T-cell (primary cell): ENCODE results near the gene IL12A. TPM values are rescaled to one million over a fixed set of nuclear protein-coding genes. Genes with fewer than 3 reads are reported as not detected.
A peak's percentile ranks its signal among the peaks of the same experiment; 100 is the strongest.

ENCODE experiments used
- ATAC-seq, 4 experiments: fragments of 200-7000 bp in 3 of 4; fragments of 150-1000 bp in 1 of 4; cut with Tn5 transposase; replicated peaks in 1 of 4; 1 replicate in 3 of 4; 2 replicates in 1 of 4; pipeline ENCODE4 v1.10.0; 2021; ENCODE audit warnings: moderate library complexity in 3 of 4, mild to moderate bottlenecking in 2 of 4, moderate number of reproducible peaks in 1 of 4
- CTCF ChIA-PET, 2 donors: fragments of 300-600 bp; sonication (Branson Sonifier 250); formaldehyde crosslinking; loops; one replicate each; lab custom pipeline; 2022; ENCODE audit warnings: antibody characterized with exemption in 2 of 2; lab: Charles Lee
- POLR2A ChIA-PET, 2 donors: fragments of 300-600 bp; sonication (Branson Sonifier 250); formaldehyde crosslinking; loops; one replicate each; lab custom pipeline; 2022; ENCODE audit warnings: antibody characterized with exemption in 2 of 2; lab: Charles Lee
- DNase-seq, 35 experiments: peaks; one replicate each; pipeline versions ENCODE4 v3.0.0 to v3.0.0-alpha.2; 2013 to 2023
- H3K27ac ChIP-seq: one replicate; pipeline ENCODE4 v1.5.1; 2013; ENCODE audit warnings: low read length
- H3K27me3 ChIP-seq, 2 experiments: replicated peaks in 1 of 2; 1 replicate in 1 of 2; 2 replicates in 1 of 2; pipeline versions ENCODE4 v1.6.1 to v1.7.0; 2013; ENCODE audit warnings: low read length in 1 of 2, mixed read lengths in 1 of 2; ENCODE audit not compliant: control insufficient read depth in 2 of 2, insufficient read depth in 2 of 2; ENCODE audit errors: extremely low read depth in 1 of 2
- H3K36me3 ChIP-seq, 2 donors: 1 replicate in 1 of 2; 2 replicates in 1 of 2; pipeline versions ENCODE4 v1.6.1 to v1.7.0; 2013; ENCODE audit warnings: low read length in 1 of 2; ENCODE audit not compliant: control insufficient read depth in 2 of 2, insufficient read depth in 1 of 2; ENCODE audit errors: extremely low read depth in 1 of 2
- H3K4me1 ChIP-seq, 2 experiments: 1 replicate in 1 of 2; 2 replicates in 1 of 2; pipeline versions ENCODE4 v1.6.1 to v1.7.0; 2013; ENCODE audit warnings: low read length in 2 of 2, mixed read lengths in 1 of 2; ENCODE audit not compliant: insufficient read depth in 2 of 2, control insufficient read depth in 1 of 2; ENCODE audit errors: extremely low read depth in 1 of 2
- H3K4me3 ChIP-seq, 2 donors: 1 replicate in 1 of 2; 2 replicates in 1 of 2; pipeline versions ENCODE4 v1.5.1 to v1.7.0; 2013; ENCODE audit warnings: mild to moderate bottlenecking in 2 of 2, low read length in 1 of 2, moderate library complexity in 1 of 2; ENCODE audit not compliant: control insufficient read depth in 1 of 2; ENCODE audit errors: extremely low read depth in 1 of 2
- H3K9me3 ChIP-seq: 2 replicates; pipeline ENCODE4 v1.7.0; 2013
- H3K27ac Mint-ChIP-seq, 2 donors: one replicate each; pipeline ENCODE4 v1.8.0; 2020 to 2021; ENCODE audit warnings: mild to moderate bottlenecking in 2 of 2, mixed read lengths in 2 of 2
- H3K27me3 Mint-ChIP-seq, 2 donors: one replicate each; pipeline ENCODE4 v1.8.0; 2021 to 2022; ENCODE audit warnings: mixed read lengths in 2 of 2
- H3K36me3 Mint-ChIP-seq: one replicate; pipeline ENCODE4 v1.8.0; 2021; ENCODE audit warnings: mixed read lengths
- H3K4me1 Mint-ChIP-seq, 3 donors: one replicate each; pipeline ENCODE4 v1.8.0; 2020 to 2022; ENCODE audit warnings: mixed read lengths in 3 of 3, mild to moderate bottlenecking in 1 of 3
- H3K4me3 Mint-ChIP-seq, 3 donors: one replicate each; pipeline ENCODE4 v1.8.0; 2020 to 2022; ENCODE audit warnings: mild to moderate bottlenecking in 3 of 3, mixed read lengths in 3 of 3, moderate library complexity in 3 of 3
- H3K9me3 Mint-ChIP-seq, 3 donors: one replicate each; pipeline ENCODE4 v1.8.0; 2020 to 2022; ENCODE audit warnings: mixed read lengths in 3 of 3
- WGBS: methylation state at CpG from one replicate; pipeline ENCODE4 v1.1.5; 2013; ENCODE audit warnings: missing lambda C conversion rate; ENCODE audit not compliant: insufficient coverage; 5-methylcytosine and 5-hydroxymethylcytosine counted together
- total RNA-seq, 35 experiments: library from RNA in 6 of 35; stranded (reverse) in 6 of 35; fragments of 120-200 nt in 1 of 35; gene quantifications; one replicate each; pipeline versions ENCODE4 v1.2.1 to v1.2.4 and lab custom pipeline; 2013 to 2026

Gene IL12A
- total RNA-seq, 5 donors from 2014 or later (not counting 1 experiment from before 2014, with no cell fraction given): 0.57 to 3.1 (median 0.69) TPM

DNA sequence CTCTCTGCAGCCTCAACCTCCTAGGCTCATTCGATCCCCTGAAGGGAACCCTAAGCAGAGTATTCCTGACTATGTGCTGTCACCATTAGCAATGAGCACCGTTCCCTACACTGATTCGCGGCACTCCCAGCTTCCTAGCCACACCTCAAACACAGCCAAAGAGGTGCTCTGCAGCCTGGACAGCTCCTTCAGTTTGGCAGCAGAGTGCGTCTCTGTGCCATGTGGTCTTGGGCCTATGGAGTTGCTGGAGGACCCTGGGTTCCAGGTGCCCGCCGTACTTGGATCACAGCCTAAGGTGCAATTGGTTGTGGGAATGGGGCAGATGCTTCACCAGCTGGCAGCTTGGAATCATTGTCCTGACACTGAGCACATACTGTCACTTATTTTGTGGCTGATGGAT, 17.3 kb upstream of the IL12A start:
- 76% methylated on average over 4 of the region's 7 CpGs for WGBS
- H3K36me3 ChIP-seq: no peaks in the 10 kb centered on the region
- H3K4me3 ChIP-seq: no peak overlapping the region
- DNase-seq (no peak), ATAC-seq (no peak)
- ChIA-PET POLR2A (no interaction called here), CTCF (no interaction called here)
- no peaks in the 10 kb centered on the region for H3K9me3 ChIP-seq
- no peaks in the 10 kb centered on the region for H3K4me1 Mint-ChIP-seq
- no peaks in the 10 kb centered on the region for H3K36me3 Mint-ChIP-seq
- H3K4me3 Mint-ChIP-seq: no peak overlapping the region
- H3K27ac Mint-ChIP-seq: no peak overlapping the region
- H3K27me3 ChIP-seq: no peaks in the 10 kb centered on the region
- H3K27me3 Mint-ChIP-seq: peaks cover 19 to 20% of the 10 kb centered on the region in 2 donors
- H3K27ac ChIP-seq: no peak overlapping the region
- no peaks in the 10 kb centered on the region for H3K4me1 ChIP-seq
- H3K9me3 Mint-ChIP-seq: no peaks in the 10 kb centered on the region

DNA sequence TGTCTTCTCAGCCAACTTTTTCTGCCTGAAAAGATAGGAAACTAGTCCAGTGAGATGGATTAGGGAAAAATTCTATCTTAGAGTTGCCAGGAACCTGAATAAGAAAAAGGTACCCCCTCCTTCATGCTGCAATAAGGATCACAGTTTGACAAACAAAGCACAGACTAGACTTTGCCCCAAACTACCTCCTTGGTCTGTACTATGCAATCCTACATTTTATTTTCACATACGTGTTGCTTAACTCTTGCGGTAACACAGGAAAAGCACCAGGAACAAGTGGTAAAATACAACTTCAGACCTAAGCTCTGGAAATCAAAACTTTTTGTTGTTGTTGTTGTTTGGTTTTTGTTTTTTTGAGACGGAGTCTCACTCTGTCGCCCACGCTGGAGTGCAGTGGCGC, 11.3 kb upstream of the IL12A start:
- H3K27me3 ChIP-seq: no peaks in the 10 kb centered on the region
- no peak for DNase-seq
- ChIA-PET POLR2A (no interaction called here), CTCF (interaction anchor here in 1 of 2 donors (1.2 kb wide), 1 partner anchor 18 kb away, joined by 3 read pairs; no protein-coding TSS in a partner anchor)
- Mint-ChIP-seq H3K27me3 (peaks cover 25 to 38% of the 10 kb centered on the region in 2 donors), H3K9me3 (no peaks in the 10 kb centered on the region), H3K4me1 (no peaks in the 10 kb centered on the region), H3K27ac (no peak overlapping the region), H3K36me3 (no peaks in the 10 kb centered on the region), H3K4me3 (no peak overlapping the region)
- no peaks in the 10 kb centered on the region for H3K36me3 ChIP-seq
- no peaks in the 10 kb centered on the region for H3K9me3 ChIP-seq
- no peak overlapping the region for H3K4me3 ChIP-seq
- ATAC-seq: no peak
- WGBS: no CpG with 5 or more reads among the region's 6 CpGs
- no peaks in the 10 kb centered on the region for H3K4me1 ChIP-seq
- H3K27ac ChIP-seq: no peak overlapping the region

DNA sequence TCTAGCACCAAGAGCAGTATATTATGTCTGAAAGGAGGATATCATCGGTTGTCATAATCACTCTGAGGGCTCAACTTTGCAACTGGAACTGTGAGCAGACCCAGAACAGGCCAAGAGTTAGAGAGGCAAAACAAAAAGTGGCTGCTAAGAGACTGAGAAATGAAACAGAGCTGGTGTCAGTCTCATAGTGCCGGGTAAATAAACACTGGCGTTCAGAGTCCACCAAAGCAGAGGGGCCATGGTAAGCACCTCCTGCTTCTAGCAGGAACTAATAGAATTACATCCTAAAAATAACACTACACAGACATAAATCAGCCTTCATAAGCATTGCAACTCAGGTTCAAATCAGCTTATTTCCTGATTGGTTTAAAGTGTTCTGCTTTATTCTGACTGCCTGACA, 10.3 kb upstream of the IL12A start:
- Histone ChIP-seq H3K4me3 (no peak overlapping the region), H3K4me1 (no peaks in the 10 kb centered on the region), H3K27ac (no peak overlapping the region), H3K9me3 (no peaks in the 10 kb centered on the region), H3K36me3 (no peaks in the 10 kb centered on the region), H3K27me3 (no peaks in the 10 kb centered on the region)
- peaks cover 25 to 38% of the 10 kb centered on the region in 2 donors for H3K27me3 Mint-ChIP-seq
- H3K27ac Mint-ChIP-seq: no peak overlapping the region
- H3K36me3 Mint-ChIP-seq: no peaks in the 10 kb centered on the region
- DNase-seq (no peak), ATAC-seq (no peak)
- H3K9me3 Mint-ChIP-seq: no peaks in the 10 kb centered on the region
- no peak overlapping the region for H3K4me3 Mint-ChIP-seq
- 32% methylated on average over 2 of the region's 3 CpGs for WGBS
- CTCF ChIA-PET: no interaction called here
- H3K4me1 Mint-ChIP-seq: no peaks in the 10 kb centered on the region
- POLR2A ChIA-PET: no interaction called here

GRCh38 chr3:159978918-159979703, 9.5 kb upstream of the IL12A start:
- no peak for ATAC-seq
- no peaks in the 10 kb centered on the region for H3K4me1 Mint-ChIP-seq
- H3K27me3 Mint-ChIP-seq: peaks cover 25 to 38% of the 10 kb centered on the region in 2 donors
- no peaks in the 10 kb centered on the region for H3K9me3 Mint-ChIP-seq
- POLR2A ChIA-PET: interaction anchor here in 1 of 2 donors (0.7 kb wide), 1 partner anchor 439 kb away, joined by 4 read pairs; no protein-coding TSS in a partner anchor
- no CpG with 5 or more reads among the region's 1 CpG for WGBS
- no peak for DNase-seq
- no peak overlapping the region for H3K4me3 Mint-ChIP-seq
- Histone ChIP-seq H3K4me3 (no peak overlapping the region), H3K36me3 (no peaks in the 10 kb centered on the region), H3K27me3 (no peaks in the 10 kb centered on the region), H3K27ac (no peak overlapping the region), H3K4me1 (no peaks in the 10 kb centered on the region), H3K9me3 (no peaks in the 10 kb centered on the region)
- CTCF ChIA-PET: no interaction called here
- no peaks in the 10 kb centered on the region for H3K36me3 Mint-ChIP-seq
- no peak overlapping the region for H3K27ac Mint-ChIP-seq

GRCh38 chr3:159982442-159982974, 6.1 kb upstream of the IL12A start:
- H3K36me3 ChIP-seq: no peaks in the 10 kb centered on the region
- Mint-ChIP-seq H3K36me3 (no peaks in the 10 kb centered on the region), H3K27me3 (peaks cover 15 to 24% of the 10 kb centered on the region in 2 donors), H3K9me3 (no peaks in the 10 kb centered on the region), H3K4me3 (no peak overlapping the region), H3K27ac (no peak overlapping the region), H3K4me1 (peaks cover 4% of the 10 kb centered on the region in 3 donors)
- no peaks in the 10 kb centered on the region for H3K27me3 ChIP-seq
- H3K4me1 ChIP-seq: peaks cover 0 to 1% of the 10 kb centered on the region in 2 experiments
- CTCF ChIA-PET: interaction anchor here (0.6 to 1.1 kb wide), 3 partner anchors 13 to 310 kb away, joined by 3 to 4 read pairs (median 3); no protein-coding TSS in a partner anchor
- 83% methylated on average over 2 of the region's 4 CpGs for WGBS
- ATAC-seq (no peak), DNase-seq (no peak)
- no peak overlapping the region for H3K4me3 ChIP-seq
- H3K27ac ChIP-seq: no peak overlapping the region
- H3K9me3 ChIP-seq: no peaks in the 10 kb centered on the region
- POLR2A ChIA-PET: interaction anchor here (0.6 kb wide), 2 partner anchors 376 to 797 kb away, joined by 5 to 7 read pairs; no protein-coding TSS in a partner anchor

- peaks cover 7 to 27% of the 10 kb centered on the region in 2 experiments for H3K4me1 ChIP-seq
- peaks cover 0 to 2% of the 10 kb centered on the region in 2 donors for H3K27me3 Mint-ChIP-seq
- ATAC-seq: no peak
- peaks cover 19 to 29% (median 28%) of the 10 kb centered on the region in 3 donors for H3K4me1 Mint-ChIP-seq
- CTCF ChIA-PET: interaction anchor here (0.6 to 3.8 kb wide), 4 partner anchors 17 to 428 kb away, joined by 3 to 28 read pairs (median 4); no protein-coding TSS in a partner anchor
- H3K27me3 ChIP-seq: peaks cover 0 to 8% of the 10 kb centered on the region in 2 experiments
- no peak overlapping the region for H3K27ac ChIP-seq
- no peaks in the 10 kb centered on the region for H3K9me3 Mint-ChIP-seq
- no peak overlapping the region for H3K4me3 ChIP-seq
- no peak overlapping the region for H3K27ac Mint-ChIP-seq
- no peaks in the 10 kb centered on the region for H3K9me3 ChIP-seq
- H3K36me3 ChIP-seq: no peaks in the 10 kb centered on the region
- whole genome bisulfite sequencing: 94% methylated on average over 4 of the region's 5 CpGs
- POLR2A ChIA-PET: no interaction called here
- no peak for DNase-seq
- no peaks in the 10 kb centered on the region for H3K36me3 Mint-ChIP-seq
- peak overlapping the region; percentile 80 to 84 (median 84) for H3K4me3 Mint-ChIP-seq
Observed at GRCh38 chr3:159987291-159987711, 1.3 kb upstream of the IL12A start.
